Activated CD8-positive, alpha-beta memory T cell treated with anti-CD3 and anti-CD28 coated beads, Interleukin-2, amount 50 U/mL, for 48 hours (primary cell): ENCODE data around the gene MLLT6.
A peak's percentile ranks its signal among the peaks of the same experiment; 100 is the strongest.

Experiments used
- DNase-seq: peaks from one replicate; pipeline ENCODE4 v3.0.0-alpha.2; 2020

Gene MLLT6

DNA sequence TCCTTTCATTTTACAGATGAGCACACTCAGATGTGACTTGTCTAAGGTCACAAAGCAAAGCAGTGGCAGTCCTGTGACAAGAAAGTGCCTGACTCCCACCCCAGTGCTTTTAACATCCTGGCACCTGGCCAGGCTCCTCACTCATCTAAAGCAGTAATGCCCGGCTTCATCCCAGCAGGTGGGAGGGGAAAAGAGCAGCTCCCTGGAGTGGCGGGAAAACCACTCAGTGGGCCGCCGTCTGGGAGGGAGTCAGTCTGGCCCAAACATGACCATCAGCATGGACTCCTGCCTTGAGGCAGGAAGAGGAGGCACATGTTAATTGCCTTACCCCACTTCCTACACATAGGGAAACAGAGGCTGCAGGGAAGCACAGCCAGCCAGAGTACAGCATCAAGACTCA lies 40.5 kb downstream of the MLLT6 start:
- no peak for DNase-seq

DNA sequence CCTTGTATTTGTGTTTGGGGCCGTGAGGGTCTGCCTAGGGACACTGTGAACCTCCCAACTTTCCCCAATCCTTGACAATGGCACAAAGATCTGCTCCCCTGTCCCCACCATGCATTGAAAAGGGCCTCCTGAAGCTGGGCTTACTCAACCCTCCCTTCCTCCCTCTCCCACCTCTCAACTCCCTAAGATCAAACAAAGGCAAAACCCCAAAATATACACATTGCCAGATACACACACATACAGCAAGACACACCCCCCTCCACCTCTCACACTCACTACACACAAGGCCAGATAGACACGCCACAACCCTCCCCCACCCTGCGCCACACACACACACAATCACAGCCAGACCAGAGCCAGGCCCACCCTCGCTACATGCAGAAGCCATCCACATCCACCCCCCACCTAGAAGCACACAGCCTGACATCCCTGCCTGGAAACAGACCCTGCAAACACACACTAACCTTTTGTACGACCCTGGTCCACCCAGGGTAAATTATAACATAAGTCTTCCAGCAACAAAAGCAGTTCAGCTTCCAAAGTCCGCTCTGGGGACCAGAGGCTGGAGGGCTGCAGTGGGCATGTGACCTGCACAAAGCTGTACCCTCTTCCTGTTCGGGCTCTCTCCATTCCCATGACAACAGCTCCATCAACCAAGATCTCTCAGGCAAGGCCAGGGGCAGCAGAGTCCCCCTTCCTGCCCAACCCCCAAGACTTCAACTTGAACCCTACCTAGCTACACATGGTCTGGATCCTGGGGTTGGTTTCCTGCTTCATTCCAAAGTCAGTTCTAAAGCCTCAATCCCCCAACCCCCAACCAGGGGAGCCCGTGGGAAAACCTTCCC lies 41.2 kb downstream of the MLLT6 start:
- DNase-seq: no peak

DNA sequence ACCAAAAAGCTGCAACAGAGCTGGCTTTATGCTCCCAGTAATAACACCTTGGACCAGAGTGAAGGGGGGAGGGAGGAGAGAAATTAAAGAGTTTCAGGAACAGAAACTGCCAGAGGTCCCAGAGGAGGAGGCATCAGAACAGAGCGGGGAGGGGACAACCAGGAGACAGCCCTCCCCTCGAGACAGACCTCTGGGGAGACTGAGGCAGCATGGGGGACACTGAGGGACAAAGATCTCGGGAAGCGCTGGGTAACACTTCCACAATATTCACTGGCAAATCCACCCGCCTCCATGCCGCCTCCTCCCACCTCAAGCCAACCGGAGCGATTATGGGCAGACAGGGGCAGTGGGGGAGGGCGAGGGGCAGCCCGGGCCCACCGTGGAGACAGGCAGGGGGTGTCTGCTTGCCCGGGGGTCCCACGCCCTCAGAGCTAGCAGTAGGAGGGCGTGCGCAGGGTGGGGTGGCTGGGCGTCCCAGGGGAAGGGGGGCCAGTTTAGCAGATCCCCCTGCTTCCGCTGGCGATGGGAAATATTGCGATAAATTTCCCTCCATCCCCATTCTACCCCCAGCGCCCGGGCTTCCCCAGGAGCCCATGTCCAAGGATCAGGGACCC lies 41.9 kb downstream of the MLLT6 start:
- DNase-seq: no peak

- no peak for DNase-seq
Observed at GRCh38 chr17:38747463-38748148, 42.5 kb downstream of the MLLT6 start.

DNA sequence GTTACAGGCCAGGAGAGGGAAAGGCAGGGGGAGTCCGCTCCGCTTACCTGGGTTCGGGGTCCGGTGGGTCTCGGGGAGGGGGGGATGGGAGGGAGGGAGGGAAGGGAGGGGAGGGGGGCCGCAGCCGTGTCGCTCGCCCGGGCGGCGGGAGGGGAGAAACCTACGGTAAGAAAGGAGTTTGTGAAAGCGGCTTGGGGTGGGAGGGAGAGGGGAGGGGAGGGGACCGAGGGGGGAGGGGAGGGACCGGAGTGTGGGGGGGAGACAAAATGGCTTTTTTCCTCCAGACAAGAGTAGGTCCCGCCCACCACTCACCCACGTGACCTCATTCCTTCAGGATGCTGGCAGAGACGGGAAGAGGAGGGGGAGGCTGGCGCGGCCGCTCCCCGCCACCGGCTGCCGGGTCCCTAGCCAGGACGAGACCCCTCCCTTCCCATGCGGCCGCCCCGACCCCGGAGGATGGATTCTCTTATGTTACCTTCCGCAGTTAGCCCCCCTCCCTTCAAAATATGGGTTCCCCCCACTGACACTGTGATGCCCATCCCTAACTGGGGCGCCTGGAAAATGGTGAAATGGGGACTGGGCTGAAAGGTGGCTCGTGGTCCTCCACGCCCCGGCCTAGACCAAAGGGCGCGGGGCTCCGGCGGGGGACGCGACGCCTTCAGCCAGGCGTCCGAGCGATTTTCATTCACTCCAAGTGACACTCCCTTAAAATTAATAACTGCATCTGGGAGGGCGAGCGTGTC lies 43.2 kb downstream of the MLLT6 start, which contains the start of gene PCGF2:
Gene PCGF2, minus strand, starts transcription at position 188 of the 743 bp plus-strand sequence. CDS start 7,934 bp downstream, outside the sequence.
- no peak for DNase-seq

- no peak for DNase-seq
Observed at GRCh38 chr17:38748892-38749222, 43.8 kb downstream of the MLLT6 start.

DNA sequence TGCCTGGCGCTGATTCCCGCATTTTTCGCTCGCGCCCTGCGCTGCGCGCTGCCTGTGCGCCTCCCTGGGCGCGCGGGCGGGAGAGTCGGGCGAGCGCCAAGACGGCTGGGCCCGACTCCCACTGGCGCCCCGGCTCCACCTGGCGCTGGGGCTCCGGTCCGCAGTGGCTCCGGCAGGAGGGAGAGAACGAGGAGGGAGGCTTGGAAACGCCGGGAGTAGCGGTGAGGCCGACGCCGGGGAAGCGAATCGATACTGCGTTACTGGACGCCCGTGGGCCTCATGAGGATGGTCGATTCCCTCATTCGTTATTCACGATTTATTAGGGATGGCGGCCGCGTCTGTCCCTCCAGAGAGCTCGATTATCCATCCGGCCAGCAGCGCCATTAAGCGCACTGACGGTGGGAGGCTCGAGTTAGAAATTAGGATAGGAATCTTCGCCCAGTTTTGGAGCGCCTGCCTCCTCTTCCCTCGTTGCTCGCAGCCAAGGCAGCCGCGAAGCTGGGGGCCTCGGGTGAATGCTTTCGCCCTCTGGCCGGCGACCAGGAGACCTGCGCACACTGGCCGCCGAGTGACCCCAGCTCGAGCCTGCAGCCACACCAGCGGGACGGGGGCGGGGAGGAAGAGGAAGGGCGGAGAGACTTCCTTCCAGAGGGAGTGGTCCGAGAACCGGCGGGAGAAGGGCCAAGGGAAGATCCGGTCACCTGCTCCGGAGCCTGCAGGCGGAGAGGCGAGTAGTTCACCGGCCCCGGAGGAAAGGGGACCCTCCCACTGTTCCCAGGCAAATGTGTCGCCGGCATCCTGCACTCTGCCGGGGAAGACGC lies 44.4 kb downstream of the MLLT6 start:
- DNase-seq: no peak

GRCh38 chr17:38750044-38750311 lies 44.9 kb downstream of the MLLT6 start:
- no peak for DNase-seq

DNA sequence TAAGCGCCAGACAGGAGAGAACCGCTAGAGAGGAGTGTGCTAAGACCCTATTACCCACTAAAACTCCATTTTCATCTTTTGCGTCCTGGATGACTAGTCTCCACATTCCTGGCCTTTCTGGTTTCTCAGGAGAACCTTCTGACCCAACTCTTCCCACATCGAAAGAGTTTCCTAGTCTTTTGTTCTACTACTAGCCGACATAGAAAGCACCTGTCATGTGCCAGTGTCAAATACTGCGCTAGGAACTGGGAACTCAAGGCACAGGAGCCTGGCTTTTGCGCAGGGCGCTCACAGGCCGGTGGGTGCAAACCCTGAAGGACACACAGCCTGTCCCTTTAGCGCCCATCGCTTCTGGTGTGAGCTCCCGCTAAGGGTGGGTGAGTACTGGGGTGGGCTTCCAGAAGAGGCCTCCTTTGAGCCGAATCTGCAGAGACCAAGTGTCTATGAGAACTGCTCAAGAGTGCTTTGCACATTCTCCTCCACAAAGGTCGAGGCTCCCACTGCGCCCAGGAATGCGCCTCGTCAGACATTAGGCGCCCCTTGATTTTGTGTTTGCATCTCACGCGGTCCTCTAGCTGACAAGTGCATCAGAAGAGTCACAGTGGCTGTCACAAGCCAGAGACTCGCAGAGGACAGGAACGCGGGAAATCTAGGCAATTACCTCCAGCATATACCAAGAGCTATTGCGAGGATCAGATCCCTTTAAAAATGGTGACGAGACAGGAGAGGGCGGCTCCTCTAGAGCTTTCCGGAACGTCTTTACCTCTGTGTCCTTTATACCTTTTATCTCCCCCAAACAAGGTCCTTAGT lies 45.4 kb downstream of the MLLT6 start:
- DNase-seq: no peak

DNA sequence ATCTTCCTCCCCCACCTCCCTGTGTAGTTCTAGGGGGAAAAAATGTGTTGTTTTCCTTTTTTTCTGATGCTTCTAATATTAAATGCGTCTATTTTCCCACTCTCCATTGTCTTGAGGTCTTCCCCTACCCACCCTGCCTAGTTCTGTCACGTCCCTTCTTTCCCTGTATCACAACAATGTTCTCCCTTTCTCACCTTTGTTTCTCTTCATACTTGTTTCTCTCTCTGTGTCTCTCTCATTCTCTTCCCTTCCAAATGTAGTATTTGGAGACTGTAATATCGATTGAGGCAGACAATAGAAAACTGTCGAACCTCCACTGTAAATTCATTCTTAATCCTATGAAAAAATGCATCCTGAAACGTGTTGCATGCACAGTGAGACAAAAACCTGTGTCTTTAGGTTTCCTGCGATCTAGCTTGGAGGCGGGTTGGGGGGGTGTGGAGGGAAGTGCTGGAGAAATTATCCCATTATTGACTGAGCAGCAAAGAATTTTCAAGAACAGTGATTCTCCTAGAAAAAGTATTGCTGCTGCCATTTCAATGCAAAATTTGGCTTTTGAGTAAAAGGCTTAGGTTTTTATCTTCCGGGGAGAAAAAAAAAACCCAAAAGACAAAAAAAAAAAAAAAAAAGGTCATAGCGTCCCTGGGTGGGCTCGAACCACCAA lies 46.2 kb downstream of the MLLT6 start:
- DNase-seq: no peak

GRCh38 chr17:38751808-38752307 lies 46.8 kb downstream of the MLLT6 start:
- DNase-seq: peak; percentile 100

- peak; percentile 95 for DNase-seq
Observed at GRCh38 chr17:38752308-38753070, 47.4 kb downstream of the MLLT6 start, which contains the start of gene PSMB3. PSMB3 (plus strand) TSS chr17:38752741; CDS start chr17:38752827, 86 bp downstream.

DNA sequence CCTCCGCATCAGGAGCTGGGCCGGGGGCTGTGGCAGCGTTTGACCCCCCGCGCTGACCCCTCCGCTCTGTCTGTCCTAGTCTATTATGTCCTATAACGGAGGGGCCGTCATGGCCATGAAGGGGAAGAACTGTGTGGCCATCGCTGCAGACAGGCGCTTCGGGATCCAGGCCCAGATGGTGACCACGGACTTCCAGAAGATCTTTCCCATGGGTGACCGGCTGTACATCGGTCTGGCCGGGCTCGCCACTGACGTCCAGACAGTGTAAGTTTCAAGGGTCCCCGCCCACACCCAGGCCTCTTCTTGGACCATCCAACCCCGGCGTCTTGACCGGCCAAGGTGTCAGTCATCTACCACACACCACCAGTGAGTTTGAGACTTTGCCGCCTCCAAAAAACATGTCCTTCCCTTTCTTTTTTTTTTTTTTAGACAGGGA lies 48.0 kb downstream of the MLLT6 start:
- no peak for DNase-seq

DNA sequence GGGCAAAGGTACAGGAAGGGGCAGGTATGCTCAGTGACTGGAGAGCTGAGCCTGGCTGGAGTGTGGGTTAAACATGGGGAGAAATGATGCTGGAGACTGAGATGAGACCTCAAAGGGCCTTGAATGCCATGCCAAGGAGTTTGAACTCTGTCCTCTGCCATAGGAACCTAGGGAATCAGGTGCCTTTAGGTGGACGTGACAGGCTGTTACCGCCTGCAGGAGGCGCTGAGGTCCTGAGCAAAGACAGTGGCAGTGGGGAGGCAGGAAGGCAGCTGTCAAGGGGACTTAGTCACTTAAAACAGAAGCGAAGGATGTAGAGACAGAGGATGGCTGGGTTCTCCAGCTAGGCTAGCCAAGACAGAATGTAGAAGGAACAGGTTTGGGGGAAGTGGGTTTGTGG lies 56.5 kb downstream of the MLLT6 start:
- DNase-seq: no peak

GRCh38 chr17:38762231-38762630 lies 57.2 kb downstream of the MLLT6 start:
- DNase-seq: no peak

DNA sequence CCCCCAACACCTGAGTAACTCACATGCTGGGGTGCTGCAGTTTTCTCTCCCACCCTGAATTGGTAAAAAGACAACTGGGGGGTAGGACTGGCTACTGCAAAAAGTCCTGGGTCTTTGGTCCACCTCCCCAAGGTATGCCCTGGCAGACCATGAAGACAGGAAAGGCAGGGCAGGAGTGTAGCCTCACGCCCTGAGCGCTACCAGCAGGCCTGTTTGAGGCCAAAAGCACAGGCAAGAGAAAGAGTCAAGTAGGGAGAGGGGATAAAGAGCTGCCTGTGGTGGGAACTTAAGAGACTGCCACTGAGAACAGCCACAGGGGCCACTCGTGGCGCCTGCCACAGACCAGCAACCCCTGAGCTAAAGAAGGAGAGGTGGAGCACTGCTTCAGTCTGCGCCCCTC lies 61.3 kb downstream of the MLLT6 start:
- DNase-seq: no peak

DNA sequence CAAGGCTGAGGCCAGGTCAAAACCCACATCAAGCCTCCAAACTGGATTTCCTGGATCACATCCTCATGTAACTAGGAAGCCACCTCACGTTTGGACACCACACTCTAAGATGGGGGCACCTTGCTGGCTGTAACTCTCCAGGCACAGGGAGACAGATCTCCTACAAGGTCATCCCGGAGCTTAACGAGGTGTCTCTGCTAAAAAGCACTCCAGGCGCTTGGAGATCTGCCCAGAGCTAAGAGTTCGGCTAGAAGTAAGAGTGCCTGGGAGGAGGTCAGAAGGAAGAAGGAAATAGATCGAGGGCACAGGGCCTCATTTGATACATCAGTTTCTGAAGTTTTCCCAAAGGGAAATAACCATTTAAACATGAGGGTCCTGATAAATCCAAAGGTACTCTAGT lies 63.3 kb downstream of the MLLT6 start:
- no peak for DNase-seq

DNA sequence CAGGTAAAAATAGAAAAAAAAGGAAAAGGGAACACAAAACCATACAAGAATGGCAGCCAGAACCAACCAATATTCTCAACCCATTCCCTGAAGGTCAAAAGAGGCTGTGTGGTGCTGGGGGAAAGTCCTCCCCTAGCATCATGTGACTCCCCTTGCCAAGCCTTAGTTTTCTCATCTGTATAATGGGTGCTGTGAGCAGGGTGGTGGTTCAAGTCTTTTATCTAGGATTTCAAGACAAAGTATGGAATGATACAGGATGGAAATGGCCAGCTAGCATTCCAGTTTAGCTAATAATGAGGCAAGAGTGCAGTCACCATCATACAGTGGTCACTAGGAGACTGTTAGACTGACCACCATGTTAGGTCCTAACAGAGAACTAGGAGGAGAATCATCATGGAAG lies 68.2 kb downstream of the MLLT6 start:
- no peak for DNase-seq

DNA sequence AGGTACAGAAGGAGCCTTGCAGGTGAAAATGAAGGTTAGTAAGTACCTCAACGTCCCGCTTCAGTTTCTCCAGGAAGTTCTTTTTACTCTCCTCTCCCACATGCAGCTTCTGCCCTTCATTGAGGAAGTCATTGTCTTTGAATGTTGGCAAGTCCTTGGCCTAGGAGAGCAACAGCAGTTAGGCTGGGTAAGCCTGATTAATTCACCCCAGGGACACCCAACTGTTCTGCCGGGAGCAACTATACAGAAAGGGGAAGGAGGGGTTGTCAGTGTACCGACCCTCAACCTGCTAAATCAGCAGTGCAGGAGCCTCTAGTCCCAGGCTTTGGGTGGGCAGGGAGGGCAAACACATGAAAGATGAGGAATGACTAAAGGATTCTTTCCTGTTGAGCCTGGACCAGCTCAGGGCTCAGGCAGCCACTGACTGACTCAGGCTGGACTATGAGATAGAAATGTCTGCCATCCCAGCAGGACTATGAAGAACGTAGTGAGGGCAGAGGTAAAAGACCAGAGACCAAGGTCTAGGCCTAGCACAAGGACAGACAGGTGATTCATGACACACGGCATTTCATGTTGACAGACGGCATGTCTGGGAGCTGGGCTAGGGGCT lies 72.7 kb downstream of the MLLT6 start:
- DNase-seq: no peak
